HepG2 (cell line): ENCODE measurements around the gene TJP1. TPM values are rescaled to one million over a fixed set of nuclear protein-coding genes. Genes with fewer than 3 reads are reported as not detected.

ENCODE experiments used
- ATAC-seq: fragments of 200-7000 bp; cut with Tn5 transposase; 3 replicates; pipeline ENCODE4 v1.9.1; 2020; ENCODE audit warnings: mild to moderate bottlenecking, moderate library complexity
- BruUV-seq: library from RNA; stranded (reverse); fragments of 400-500 nt; replicated peaks from 2 replicates; lab custom pipeline; 2021; lab: Mats Ljungman, UMichigan
- CTCF ChIA-PET: fragments of 300-600 bp; formaldehyde crosslinking; extraction: SDS; loops from one replicate; lab custom pipeline; 2021; ENCODE audit warnings: low total read pairs, inconsistent platforms, low intra/inter-chr PET ratio; lab: Yijun Ruan, JAX
- POLR2A ChIA-PET: fragments of 350-600 bp; sonication (Branson Sonifier 250); formaldehyde crosslinking; loops from one replicate; lab custom pipeline; 2020; ENCODE audit warnings: antibody characterized with exemption, inconsistent platforms; lab: Yijun Ruan, JAX
- DNase-seq: peaks from one replicate; pipeline ENCODE4 v3.0.0-alpha.2; 2015; ENCODE audit warnings: low spot score
- FAIRE-seq: peaks from 3 replicates; lab custom pipeline; 2011; peaks lifted over from hg19 to GRCh38; lab: Jason Lieb, UNC
- H2AFZ ChIP-seq: one replicate; pipeline ENCODE4 v1.6.1; 2011; ENCODE audit warnings: low read length, inconsistent platforms
- H3K27ac ChIP-seq: fragments of 300-600 bp; 3 replicates; pipeline ENCODE4 v1.8.0; 2011; ENCODE audit warnings: mixed run types, mild to moderate bottlenecking, mixed read lengths, low read length, inconsistent platforms; ENCODE audit not compliant: insufficient read depth; ENCODE audit errors: extremely low read length
- H3K27me3 ChIP-seq, 2 experiments: fragments of 200-600 bp in 1 of 2; 2 replicates in 1 of 2; 3 replicates in 1 of 2; pipeline versions ENCODE4 v1.6.0 to v1.8.0; 2011; ENCODE audit warnings: low read length in 2 of 2, mild to moderate bottlenecking in 2 of 2, moderate library complexity in 2 of 2, inconsistent platforms in 1 of 2; ENCODE audit not compliant: insufficient read depth in 2 of 2, control insufficient read depth in 1 of 2
- H3K36me3 ChIP-seq, 2 experiments: fragments of 200-600 bp in 1 of 2; replicated peaks in 1 of 2; 2 replicates in 1 of 2; 3 replicates in 1 of 2; pipeline versions ENCODE4 v1.5.1 to v1.8.0; 2011; ENCODE audit warnings: low read length in 2 of 2, inconsistent platforms in 1 of 2; ENCODE audit not compliant: insufficient read depth in 2 of 2, control insufficient read depth in 1 of 2
- H3K4me1 ChIP-seq: 2 replicates; pipeline ENCODE4 v1.5.1; 2012; ENCODE audit warnings: low read length, inconsistent platforms; ENCODE audit not compliant: insufficient read depth
- H3K4me2 ChIP-seq: 2 replicates; pipeline ENCODE4 v1.6.0; 2011; ENCODE audit warnings: low read depth, low read length, inconsistent platforms
- H3K4me3 ChIP-seq, 3 experiments: fragments of 200-600 bp in 1 of 3; sonication (generic), shearing (Covaris generic) in 1 of 3; replicated peaks in 1 of 3; 2 replicates each; pipeline ENCODE4 v1.5.1; 2011 to 2016; ENCODE audit warnings: low read length in 3 of 3, inconsistent platforms in 2 of 3, low read depth in 2 of 3, mild to moderate bottlenecking in 2 of 3, control low read depth in 1 of 3, mixed read lengths in 1 of 3; ENCODE audit not compliant: insufficient read depth in 1 of 3
- H3K79me2 ChIP-seq: one replicate; pipeline ENCODE4 v1.6.1; 2011; ENCODE audit warnings: low read length, inconsistent platforms; ENCODE audit not compliant: insufficient read depth
- H3K9ac ChIP-seq: 2 replicates; pipeline ENCODE4 v1.6.0; 2011; ENCODE audit warnings: mild to moderate bottlenecking, low read depth, low read length, inconsistent platforms; ENCODE audit not compliant: insufficient read depth
- H3K9me3 ChIP-seq: 2 replicates; pipeline ENCODE4 v1.5.1; 2012; ENCODE audit warnings: mild to moderate bottlenecking, low read length
- H4K20me1 ChIP-seq: 2 replicates; pipeline ENCODE4 v1.6.0; 2011; ENCODE audit warnings: inconsistent platforms, mild to moderate bottlenecking, low read length, moderate library complexity; ENCODE audit not compliant: insufficient read depth
- ERF ChIP-seq: IDR thresholded peaks from 2 replicates; pipeline ENCODE4 v1.6.1; 2018; ENCODE audit warnings: missing biosample characterization, missing genetic modification reagents
- MED8 ChIP-seq: sonication (generic); formaldehyde crosslinking; IDR thresholded peaks from 2 replicates; pipeline ENCODE4 v1.8.1; 2023; ENCODE audit warnings: mild to moderate bottlenecking, missing genetic modification reagents; ENCODE audit not compliant: insufficient replicate concordance
- NFIB ChIP-seq: sonication (generic); formaldehyde crosslinking; IDR thresholded peaks from 2 replicates; pipeline ENCODE4 v1.9.0; 2021; ENCODE audit warnings: missing genetic modification reagents, mild to moderate bottlenecking, borderline replicate concordance
- PHB2 ChIP-seq: fragments of 450-650 bp; IDR thresholded peaks from 2 replicates; pipeline ENCODE4 v1.6.1; 2018; ENCODE audit not compliant: partially characterized antibody
- RAD21 ChIP-seq: fragments of 450-650 bp; formaldehyde crosslinking; IDR thresholded peaks from 2 replicates; pipeline ENCODE4 v1.5.0; 2020; ENCODE audit warnings: mild to moderate bottlenecking
- TP53 ChIP-seq: sonication (generic); formaldehyde crosslinking; conservative IDR thresholded peaks from 2 replicates; pipeline ENCODE4 v1.4.0; 2020; ENCODE audit warnings: missing genetic modification reagents
- WGBS: methylation state at CpG from one replicate; pipeline ENCODE4 v1.1.6; 2017; ENCODE audit warnings: low lambda C conversion rate; 5-methylcytosine and 5-hydroxymethylcytosine counted together
- in situ Hi-C: cut with HindIII; loops from 2 replicates; pipeline ENCODE4 v1.10.0; 2017; ENCODE audit warnings: low pct_unique_long_range_greater_than_20kb; ENCODE audit not compliant: extremely low pct_ligation_motif_present
- intact Hi-C: fragments of 100-400 bp; cut with micrococcal nuclease; formaldehyde crosslinking; loops from one replicate; pipeline ENCODE4 v1.10.0; 2022; ENCODE audit not compliant: unreplicated experiment
- polyA plus RNA-seq, 8 experiments: library from polyadenylated mRNA; depleted of rRNA in 3 of 8; stranded (reverse) in 7 of 8; unstranded in 1 of 8; fragments of >200 nt; fragmentation: Illumina TruSeq in 4 of 8; extraction: Trizol in 4 of 8; gene quantifications; 2 replicates each; pipeline versions ENCODE4 v1.2.1 to v1.2.3, GENCODE V29; 2011 to 2016; ENCODE audit warnings: low read depth in 4 of 8, missing spikeins in 1 of 8, mixed read lengths in 1 of 8; ENCODE audit not compliant: insufficient read depth in 1 of 8
- total RNA-seq, 5 experiments: library from RNA; depleted of rRNA; stranded (reverse); fragments of >200 nt; fragmentation: Illumina TruSeq; extraction: Trizol; gene quantifications; 2 replicates each; pipeline ENCODE4 v1.2.3, GENCODE V29; 2016; ENCODE audit warnings: low read depth in 1 of 5
- TF ChIP-seq, protein P1 (sequence below): sonication (generic); formaldehyde crosslinking; IDR thresholded peaks from 2 replicates; pipeline ENCODE4 v1.5.0; 2020; ENCODE audit warnings: mild to moderate bottlenecking, missing genetic modification reagents
- TF ChIP-seq, protein P2 (sequence below): fragments of 450-650 bp; IDR thresholded peaks from 2 replicates; pipeline ENCODE4 v1.6.1; 2017
- TF ChIP-seq, protein P3 (sequence below): sonication (generic); formaldehyde crosslinking; IDR thresholded peaks from 2 replicates; pipeline ENCODE4 v1.5.1; 2020; ENCODE audit warnings: mild to moderate bottlenecking, missing genetic modification reagents
- TF ChIP-seq, protein P4 (sequence below): fragments of 450-650 bp; IDR thresholded peaks from 2 replicates; pipeline ENCODE4 v1.6.1; 2016

The TJP1 gene
- total and polyA plus RNA-seq, 2 of the 13 experiments (the other 11 are each of a cell fraction or from before 2014, with no cell fraction given), result 25.9 to 27.1 TPM

DNA sequence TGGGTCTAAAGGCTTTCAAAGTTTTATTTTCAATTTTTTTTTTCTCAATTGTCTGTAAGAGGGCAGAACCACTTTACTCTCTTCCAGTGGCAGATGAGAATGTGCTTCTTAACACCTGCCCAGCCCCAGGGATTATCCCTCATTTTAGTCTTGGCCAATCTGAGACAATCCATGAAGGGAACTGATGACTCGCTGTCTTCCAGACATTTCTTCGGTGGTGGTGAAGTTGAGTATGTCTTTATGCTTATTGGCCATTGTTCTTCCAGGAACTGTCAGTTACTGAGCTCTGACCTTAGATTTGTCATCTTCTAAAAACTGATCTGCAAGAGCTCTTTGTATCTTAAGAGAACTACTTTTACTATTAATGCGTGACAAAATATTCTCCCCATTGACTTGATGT is 139.5 kb downstream of the TJP1 start:
- no peak for FAIRE-seq

DNA sequence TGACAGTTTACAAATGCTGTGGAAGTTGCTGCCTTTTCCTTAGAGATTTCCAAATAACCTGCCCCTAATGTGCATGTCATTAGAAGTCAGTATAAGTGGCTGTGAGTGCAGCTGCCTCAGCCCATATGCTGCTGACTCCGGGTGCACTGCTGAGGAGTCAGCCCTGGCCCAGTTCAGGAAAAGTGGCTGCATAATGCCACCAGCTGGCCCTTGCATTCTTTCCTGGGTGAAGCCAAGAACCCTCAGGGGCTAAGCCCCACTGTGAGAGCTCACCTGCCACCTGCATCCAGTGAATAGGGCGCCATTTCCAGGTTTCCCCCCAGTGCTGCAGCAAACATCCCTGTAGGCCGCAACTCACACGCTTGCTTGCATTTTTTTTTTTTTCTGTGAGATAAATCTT is 139.9 kb downstream of the TJP1 start:
- FAIRE-seq (no peak), DNase-seq (no peak), ATAC-seq (no peak)
- no peak overlapping the region for H3K4me3 ChIP-seq
- H3K9me3 ChIP-seq, result no peaks in the 10 kb centered on the region
- WGBS, result 74% methylated on average over 4 of the region's 4 CpGs
- H4K20me1 ChIP-seq, result no peaks in the 10 kb centered on the region
- in situ Hi-C loops, result no loop called here
- no peak overlapping the region for H3K4me2 ChIP-seq
- H2AFZ ChIP-seq, result no peak overlapping the region
- H3K36me3 ChIP-seq, result no peaks in the 10 kb centered on the region
- no TSS peak for BruUV-seq
- no peaks in the 10 kb centered on the region for H3K79me2 ChIP-seq
- CTCF ChIA-PET, result no interaction called here
- H3K27me3 ChIP-seq, result no peaks in the 10 kb centered on the region; a peak in 1 of 5 replicates
- intact Hi-C loops, result no loop called here
- POLR2A ChIA-PET, result no interaction called here
- H3K27ac ChIP-seq, result no peak overlapping the region
- peaks cover 6% of the 10 kb centered on the region for H3K4me1 ChIP-seq
- H3K9ac ChIP-seq, result no peak overlapping the region
- TF ChIP-seq TP53 (CRISPR knock-in tag) (no peak), MED8 (CRISPR knock-in tag) (no peak), ERF (CRISPR knock-in tag) (no peak), NFIB (CRISPR knock-in tag) (no peak), PHB2 (no peak)
- TF ChIP-seq, protein P1, sequence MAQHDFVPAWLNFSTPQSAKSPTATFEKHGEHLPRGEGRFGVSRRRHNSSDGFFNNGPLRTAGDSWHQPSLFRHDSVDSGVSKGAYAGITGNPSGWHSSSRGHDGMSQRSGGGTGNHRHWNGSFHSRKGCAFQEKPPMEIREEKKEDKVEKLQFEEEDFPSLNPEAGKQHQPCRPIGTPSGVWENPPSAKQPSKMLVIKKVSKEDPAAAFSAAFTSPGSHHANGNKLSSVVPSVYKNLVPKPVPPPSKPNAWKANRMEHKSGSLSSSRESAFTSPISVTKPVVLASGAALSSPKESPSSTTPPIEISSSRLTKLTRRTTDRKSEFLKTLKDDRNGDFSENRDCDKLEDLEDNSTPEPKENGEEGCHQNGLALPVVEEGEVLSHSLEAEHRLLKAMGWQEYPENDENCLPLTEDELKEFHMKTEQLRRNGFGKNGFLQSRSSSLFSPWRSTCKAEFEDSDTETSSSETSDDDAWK, result no peak
- TF ChIP-seq, protein P2, sequence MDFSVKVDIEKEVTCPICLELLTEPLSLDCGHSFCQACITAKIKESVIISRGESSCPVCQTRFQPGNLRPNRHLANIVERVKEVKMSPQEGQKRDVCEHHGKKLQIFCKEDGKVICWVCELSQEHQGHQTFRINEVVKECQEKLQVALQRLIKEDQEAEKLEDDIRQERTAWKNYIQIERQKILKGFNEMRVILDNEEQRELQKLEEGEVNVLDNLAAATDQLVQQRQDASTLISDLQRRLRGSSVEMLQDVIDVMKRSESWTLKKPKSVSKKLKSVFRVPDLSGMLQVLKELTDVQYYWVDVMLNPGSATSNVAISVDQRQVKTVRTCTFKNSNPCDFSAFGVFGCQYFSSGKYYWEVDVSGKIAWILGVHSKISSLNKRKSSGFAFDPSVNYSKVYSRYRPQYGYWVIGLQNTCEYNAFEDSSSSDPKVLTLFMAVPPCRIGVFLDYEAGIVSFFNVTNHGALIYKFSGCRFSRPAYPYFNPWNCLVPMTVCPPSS, result no peak
- TF ChIP-seq, protein P3, sequence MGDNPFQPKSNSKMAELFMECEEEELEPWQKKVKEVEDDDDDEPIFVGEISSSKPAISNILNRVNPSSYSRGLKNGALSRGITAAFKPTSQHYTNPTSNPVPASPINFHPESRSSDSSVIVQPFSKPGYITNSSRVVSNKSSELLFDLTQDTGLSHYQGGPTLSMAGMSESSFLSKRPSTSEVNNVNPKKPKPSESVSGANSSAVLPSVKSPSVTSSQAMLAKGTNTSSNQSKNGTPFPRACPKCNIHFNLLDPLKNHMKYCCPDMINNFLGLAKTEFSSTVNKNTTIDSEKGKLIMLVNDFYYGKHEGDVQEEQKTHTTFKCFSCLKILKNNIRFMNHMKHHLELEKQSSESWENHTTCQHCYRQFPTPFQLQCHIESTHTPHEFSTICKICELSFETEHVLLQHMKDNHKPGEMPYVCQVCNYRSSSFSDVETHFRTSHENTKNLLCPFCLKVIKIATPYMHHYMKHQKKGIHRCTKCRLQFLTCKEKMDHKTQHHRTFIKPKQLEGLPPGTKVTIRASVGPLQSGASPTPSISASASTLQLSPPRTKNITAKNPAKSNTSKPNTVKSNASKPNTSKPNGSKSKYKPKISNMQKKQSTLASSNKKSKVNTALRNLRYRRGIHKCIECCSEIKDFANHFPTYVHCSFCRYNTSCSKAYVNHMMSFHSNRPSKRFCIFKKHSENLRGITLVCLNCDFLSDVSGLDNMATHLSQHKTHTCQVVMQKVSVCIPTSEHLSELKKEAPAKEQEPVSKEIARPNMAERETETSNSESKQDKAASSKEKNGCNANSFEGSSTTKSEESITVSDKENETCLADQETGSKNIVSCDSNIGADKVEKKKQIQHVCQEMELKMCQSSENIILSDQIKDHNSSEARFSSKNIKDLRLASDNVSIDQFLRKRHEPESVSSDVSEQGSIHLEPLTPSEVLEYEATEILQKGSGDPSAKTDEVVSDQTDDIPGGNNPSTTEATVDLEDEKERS (CRISPR knock-in tag), result no peak

More for the DNA sequence above, 139.5 kb downstream of the TJP1 start:
- H3K4me2 ChIP-seq, result no peak overlapping the region
- H3K27ac ChIP-seq, result no peak overlapping the region
- DNase-seq, result no peak
- TF ChIP-seq, protein P4, sequence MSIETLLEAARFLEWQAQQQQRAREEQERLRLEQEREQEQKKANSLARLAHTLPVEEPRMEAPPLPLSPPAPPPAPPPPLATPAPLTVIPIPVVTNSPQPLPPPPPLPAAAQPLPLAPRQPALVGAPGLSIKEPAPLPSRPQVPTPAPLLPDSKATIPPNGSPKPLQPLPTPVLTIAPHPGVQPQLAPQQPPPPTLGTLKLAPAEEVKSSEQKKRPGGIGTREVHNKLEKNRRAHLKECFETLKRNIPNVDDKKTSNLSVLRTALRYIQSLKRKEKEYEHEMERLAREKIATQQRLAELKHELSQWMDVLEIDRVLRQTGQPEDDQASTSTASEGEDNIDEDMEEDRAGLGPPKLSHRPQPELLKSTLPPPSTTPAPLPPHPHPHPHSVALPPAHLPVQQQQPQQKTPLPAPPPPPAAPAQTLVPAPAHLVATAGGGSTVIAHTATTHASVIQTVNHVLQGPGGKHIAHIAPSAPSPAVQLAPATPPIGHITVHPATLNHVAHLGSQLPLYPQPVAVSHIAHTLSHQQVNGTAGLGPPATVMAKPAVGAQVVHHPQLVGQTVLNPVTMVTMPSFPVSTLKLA, result no peak
- TF ChIP-seq RAD21 (CRISPR knock-in tag), result no peak
- no TSS peak for BruUV-seq
- WGBS, result 89% methylated on average over 3 of the region's 3 CpGs
- H3K9me3 ChIP-seq, result no peaks in the 10 kb centered on the region
- CTCF ChIA-PET, result no interaction called here
- no peaks in the 10 kb centered on the region; a peak in 1 of 5 replicates for H3K27me3 ChIP-seq
- no peak overlapping the region for H3K9ac ChIP-seq
- in situ Hi-C loops, result no loop called here
- POLR2A ChIA-PET, result no interaction called here
- H4K20me1 ChIP-seq, result no peaks in the 10 kb centered on the region
- H3K36me3 ChIP-seq, result no peaks in the 10 kb centered on the region
- no peak overlapping the region for H2AFZ ChIP-seq
- H3K4me3 ChIP-seq, result no peak overlapping the region
- no peak for ATAC-seq
- H3K4me1 ChIP-seq, result peaks cover 10% of the 10 kb centered on the region
- H3K79me2 ChIP-seq, result no peaks in the 10 kb centered on the region
- intact Hi-C loops, result no loop called here
